CD4-positive, CD25-positive, alpha-beta regulatory T cell (primary cell): Measurements from ENCODE around the gene GSTM2. TPM values are rescaled to one million over a fixed set of nuclear protein-coding genes. Genes with fewer than 3 reads are reported as not detected.

Experiments used
- ATAC-seq, 2 donors: fragments of 150-1000 bp; cut with Tn5 transposase; one replicate each; pipeline ENCODE4 v1.10.0; 2021; ENCODE audit warnings: low read depth in 2 of 2, moderate number of reproducible peaks in 2 of 2, moderate library complexity in 1 of 2
- DNase-seq, 3 donors: peaks; one replicate each; pipeline versions ENCODE4 v3.0.0 to v3.0.0-alpha.2; 2012 to 2022; ENCODE audit warnings: mixed read lengths in 1 of 3
- H3K27ac ChIP-seq: one replicate; pipeline ENCODE4 v1.7.0; 2013; ENCODE audit warnings: mild to moderate bottlenecking, low read length; ENCODE audit not compliant: insufficient read depth, poor library complexity, severe bottlenecking
- H3K27me3 ChIP-seq: one replicate; pipeline ENCODE4 v1.7.0; 2013; ENCODE audit warnings: low read length; ENCODE audit not compliant: control insufficient read depth, insufficient read depth
- H3K36me3 ChIP-seq: one replicate; pipeline ENCODE4 v1.7.0; 2013; ENCODE audit warnings: mild to moderate bottlenecking, low read length, moderate library complexity; ENCODE audit not compliant: control insufficient read depth, insufficient read depth
- H3K4me1 ChIP-seq: 2 replicates; pipeline ENCODE4 v1.7.0; 2013; ENCODE audit warnings: mild to moderate bottlenecking, low read length; ENCODE audit not compliant: insufficient read depth, control insufficient read depth, poor library complexity, severe bottlenecking
- H3K4me3 ChIP-seq: one replicate; pipeline ENCODE4 v1.7.0; 2013; ENCODE audit warnings: low read depth, mild to moderate bottlenecking, low read length, moderate library complexity
- H3K9me3 ChIP-seq, 2 experiments: 1 replicate in 1 of 2; 2 replicates in 1 of 2; pipeline ENCODE4 v1.7.0; 2013; ENCODE audit warnings: low read length in 2 of 2, mild to moderate bottlenecking in 1 of 2, moderate library complexity in 1 of 2; ENCODE audit not compliant: control insufficient read depth in 2 of 2
- H3K27ac Mint-ChIP-seq, 3 donors: one replicate each; pipeline ENCODE4 v1.8.0; 2020 to 2022; ENCODE audit warnings: mild to moderate bottlenecking in 3 of 3, mixed read lengths in 3 of 3, moderate library complexity in 2 of 3
- H3K27me3 Mint-ChIP-seq: one replicate; pipeline ENCODE4 v1.8.0; 2022; ENCODE audit warnings: mild to moderate bottlenecking, mixed read lengths
- H3K36me3 Mint-ChIP-seq: one replicate; pipeline ENCODE4 v1.8.0; 2020; ENCODE audit warnings: mixed read lengths
- H3K4me1 Mint-ChIP-seq, 4 donors: one replicate each; pipeline ENCODE4 v1.8.0; 2020 to 2022; ENCODE audit warnings: mixed read lengths in 4 of 4, mild to moderate bottlenecking in 1 of 4
- H3K4me3 Mint-ChIP-seq, 4 donors: one replicate each; pipeline ENCODE4 v1.8.0; 2020 to 2022; ENCODE audit warnings: mild to moderate bottlenecking in 4 of 4, mixed read lengths in 4 of 4, moderate library complexity in 3 of 4
- H3K9me3 Mint-ChIP-seq, 7 donors: one replicate each; pipeline ENCODE4 v1.8.0; 2020 to 2022; ENCODE audit warnings: mixed read lengths in 7 of 7, mild to moderate bottlenecking in 3 of 7, moderate library complexity in 2 of 7
- polyA plus RNA-seq, 4 donors: library from polyadenylated mRNA; unstranded; fragments of 300-500 nt; fragmentation: Illumina TruSeq; gene quantifications; one replicate each; pipeline ENCODE4 v1.2.3, GENCODE V29; 2021
- total RNA-seq: library from RNA; stranded (reverse); gene quantifications from one replicate; pipeline ENCODE4 v1.2.3, GENCODE V29; 2022

The GSTM2 gene
- total and polyA plus RNA-seq, 5 donors from 2014 or later: 8.0 to 36.2 (median 11.8) TPM

DNA sequence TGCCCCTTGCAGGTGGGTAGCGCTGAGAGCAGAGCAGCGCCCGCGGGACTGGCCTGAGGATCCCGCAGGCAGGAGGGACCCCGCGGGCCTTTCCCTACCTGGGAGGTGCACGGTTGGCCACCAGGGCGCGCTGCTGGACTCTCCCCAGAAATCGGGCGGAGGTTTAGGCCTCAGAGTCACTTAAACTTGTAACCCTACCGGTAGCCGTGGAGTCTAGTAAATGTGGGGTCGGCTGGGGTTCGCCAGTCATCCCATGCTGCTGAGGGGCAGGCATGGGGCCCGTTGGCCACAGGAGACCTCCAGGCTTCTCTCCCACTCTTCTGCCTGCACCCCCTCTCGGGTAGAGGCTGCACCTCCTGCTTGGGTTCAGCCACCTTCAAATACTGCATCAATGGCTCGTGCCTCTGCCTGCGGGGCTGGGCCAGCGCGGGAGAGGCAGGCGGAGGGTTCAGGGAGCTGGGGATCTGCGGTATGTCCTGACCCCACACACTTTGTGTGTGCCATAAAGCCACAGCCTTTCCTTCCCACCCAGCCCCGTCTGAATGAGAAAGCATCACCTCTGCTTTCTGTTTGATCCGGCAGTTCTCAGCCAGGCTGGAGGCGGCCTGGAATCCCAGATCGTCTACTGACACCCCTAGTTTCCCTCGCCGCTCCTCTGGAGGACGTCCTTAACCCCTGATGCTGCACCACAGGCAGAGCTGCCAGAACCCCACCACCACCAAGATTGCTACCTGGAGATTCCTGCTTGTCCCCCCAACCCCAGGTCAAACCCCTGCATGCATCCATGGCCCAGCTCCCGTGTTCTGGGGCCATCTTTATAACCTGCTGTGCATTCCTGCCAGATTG is 24.2 kb upstream of the GSTM2 start:
- H3K27me3 Mint-ChIP-seq: peaks cover 5% of the 10 kb centered on the region
- no peak overlapping the region for H3K27ac ChIP-seq
- H3K9me3 Mint-ChIP-seq: no peaks in the 10 kb centered on the region
- no peak overlapping the region for H3K4me3 ChIP-seq
- peak; percentile 70 to 81 (median 81) for DNase-seq
- no peaks in the 10 kb centered on the region for H3K9me3 ChIP-seq
- no peaks in the 10 kb centered on the region for H3K36me3 ChIP-seq
- peaks cover 13% of the 10 kb centered on the region for H3K4me1 ChIP-seq
- no peaks in the 10 kb centered on the region for H3K27me3 ChIP-seq
- peak; percentile 85 to 91 for ATAC-seq
- no peak overlapping the region for H3K27ac Mint-ChIP-seq
- no peak overlapping the region for H3K4me3 Mint-ChIP-seq
- no peaks in the 10 kb centered on the region for H3K36me3 Mint-ChIP-seq
- peaks cover 0 to 11% (median 4%) of the 10 kb centered on the region in 4 donors for H3K4me1 Mint-ChIP-seq

- Mint-ChIP-seq H3K4me3 (no peak overlapping the region), H3K4me1 (peaks cover 0 to 11% (median 6%) of the 10 kb centered on the region in 4 donors), H3K9me3 (no peaks in the 10 kb centered on the region), H3K36me3 (no peaks in the 10 kb centered on the region), H3K27ac (peak overlapping the region in 1 of 3 donors; percentile 74), H3K27me3 (peaks cover 12% of the 10 kb centered on the region)
- Histone ChIP-seq H3K9me3 (no peaks in the 10 kb centered on the region), H3K4me1 (peaks cover 13% of the 10 kb centered on the region), H3K36me3 (no peaks in the 10 kb centered on the region), H3K27ac (no peak overlapping the region), H3K27me3 (no peaks in the 10 kb centered on the region), H3K4me3 (no peak overlapping the region)
- DNase-seq: no peak
- ATAC-seq: no peak
Measured at GRCh38 chr1:109644670-109645069, 23.2 kb upstream of the GSTM2 start.

- ATAC-seq (no peak), DNase-seq (no peak)
- Mint-ChIP-seq H3K4me3 (no peak overlapping the region), H3K36me3 (no peaks in the 10 kb centered on the region), H3K9me3 (no peaks in the 10 kb centered on the region), H3K27ac (no peak overlapping the region), H3K4me1 (peaks cover 0 to 5% (median 2%) of the 10 kb centered on the region in 4 donors), H3K27me3 (peaks cover 43% of the 10 kb centered on the region)
- H3K27ac ChIP-seq: no peak overlapping the region
- no peaks in the 10 kb centered on the region for H3K9me3 ChIP-seq
- no peak overlapping the region for H3K4me3 ChIP-seq
- no peaks in the 10 kb centered on the region for H3K4me1 ChIP-seq
- H3K27me3 ChIP-seq: peaks cover 4% of the 10 kb centered on the region
- H3K36me3 ChIP-seq: no peaks in the 10 kb centered on the region
Measured at GRCh38 chr1:109649491-109649914, 18.4 kb upstream of the GSTM2 start.

DNA sequence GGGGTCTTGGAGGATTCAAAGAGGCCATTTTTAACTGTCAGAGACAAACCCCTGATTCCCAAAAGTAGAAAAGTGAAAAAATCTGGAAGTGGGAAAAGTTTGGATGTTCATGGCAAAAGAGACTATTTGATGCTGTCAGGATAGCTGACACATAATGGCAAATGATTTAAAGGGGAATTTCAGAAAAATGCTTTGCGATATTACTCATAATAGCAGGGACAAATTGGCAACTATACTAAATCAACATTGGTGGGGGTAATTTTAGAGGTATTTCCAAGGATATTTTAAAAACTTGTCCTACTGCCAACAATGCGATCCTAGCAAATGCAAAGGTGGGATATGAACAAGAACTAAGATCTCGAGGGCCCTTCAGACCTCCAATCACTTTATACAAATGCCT is 17.2 kb upstream of the GSTM2 start:
- ATAC-seq: no peak
- H3K4me1 ChIP-seq: peaks cover 6% of the 10 kb centered on the region
- Mint-ChIP-seq H3K27me3 (peaks cover 43% of the 10 kb centered on the region), H3K27ac (no peak overlapping the region), H3K4me1 (peaks cover 5 to 10% (median 8%) of the 10 kb centered on the region in 4 donors), H3K36me3 (no peaks in the 10 kb centered on the region), H3K4me3 (no peak overlapping the region), H3K9me3 (no peaks in the 10 kb centered on the region)
- no peak for DNase-seq
- H3K4me3 ChIP-seq: no peak overlapping the region
- H3K27me3 ChIP-seq: peaks cover 4% of the 10 kb centered on the region
- no peaks in the 10 kb centered on the region for H3K36me3 ChIP-seq
- H3K27ac ChIP-seq: no peak overlapping the region
- no peaks in the 10 kb centered on the region for H3K9me3 ChIP-seq

- peaks cover 13% of the 10 kb centered on the region for H3K4me1 ChIP-seq
- H3K9me3 Mint-ChIP-seq: no peaks in the 10 kb centered on the region
- H3K4me1 Mint-ChIP-seq: peaks cover 5 to 17% (median 10%) of the 10 kb centered on the region in 4 donors
- no peaks in the 10 kb centered on the region for H3K36me3 ChIP-seq
- no peaks in the 10 kb centered on the region for H3K9me3 ChIP-seq
- peaks cover 4% of the 10 kb centered on the region for H3K27me3 ChIP-seq
- no peak overlapping the region for H3K4me3 Mint-ChIP-seq
- no peak overlapping the region for H3K27ac ChIP-seq
- H3K27me3 Mint-ChIP-seq: peaks cover 43% of the 10 kb centered on the region
- no peak for ATAC-seq
- no peak overlapping the region for H3K4me3 ChIP-seq
- H3K27ac Mint-ChIP-seq: no peak overlapping the region
- no peak for DNase-seq
- H3K36me3 Mint-ChIP-seq: no peaks in the 10 kb centered on the region
Measured at GRCh38 chr1:109652402-109652801, 15.5 kb upstream of the GSTM2 start.

GRCh38 chr1:109653306-109653705 is 14.6 kb upstream of the GSTM2 start:
- DNase-seq (no peak), ATAC-seq (no peak)
- no peaks in the 10 kb centered on the region for H3K36me3 Mint-ChIP-seq
- Histone ChIP-seq H3K27me3 (peaks cover 4% of the 10 kb centered on the region), H3K4me3 (no peak overlapping the region), H3K27ac (no peak overlapping the region), H3K4me1 (peaks cover 13% of the 10 kb centered on the region), H3K9me3 (no peaks in the 10 kb centered on the region), H3K36me3 (no peaks in the 10 kb centered on the region)
- peak overlapping the region in 3 of 4 donors; percentile 0 to 81 (median 79) for H3K4me3 Mint-ChIP-seq
- H3K9me3 Mint-ChIP-seq: no peaks in the 10 kb centered on the region
- peaks cover 5 to 17% (median 10%) of the 10 kb centered on the region in 4 donors for H3K4me1 Mint-ChIP-seq
- H3K27me3 Mint-ChIP-seq: peaks cover 41% of the 10 kb centered on the region
- H3K27ac Mint-ChIP-seq: no peak overlapping the region

GRCh38 chr1:109654519-109654918 is 13.3 kb upstream of the GSTM2 start:
- Histone ChIP-seq H3K9me3 (no peaks in the 10 kb centered on the region), H3K27ac (no peak overlapping the region), H3K36me3 (no peaks in the 10 kb centered on the region), H3K4me1 (peaks cover 13% of the 10 kb centered on the region), H3K27me3 (peaks cover 4% of the 10 kb centered on the region), H3K4me3 (no peak overlapping the region)
- no peaks in the 10 kb centered on the region for H3K36me3 Mint-ChIP-seq
- peak overlapping the region in 2 of 3 donors; percentile 35 to 86 for H3K27ac Mint-ChIP-seq
- peak overlapping the region; percentile 89 to 98 (median 92) for H3K4me3 Mint-ChIP-seq
- H3K4me1 Mint-ChIP-seq: peaks cover 0 to 17% (median 10%) of the 10 kb centered on the region in 4 donors
- ATAC-seq (no peak), DNase-seq (no peak)
- no peaks in the 10 kb centered on the region for H3K9me3 Mint-ChIP-seq
- H3K27me3 Mint-ChIP-seq: peaks cover 31% of the 10 kb centered on the region
